Neural cell (in vitro differentiated cells): Measurements from ENCODE around the gene UGT2A2. TPM values are rescaled to one million over a fixed set of nuclear protein-coding genes. Genes with fewer than 3 reads are reported as not detected.
"Not testable (repeated sequence)": the region's sequence is repeated elsewhere in the genome, so short reads cannot be mapped to it uniquely, and the experiment has no call there.

Experiments used
- H2AFZ ChIP-seq: fragments of 200-600, 300-800 bp; sonication (generic), shearing (Covaris generic); 2 replicates; pipeline ENCODE4 v1.6.0; 2014; ENCODE audit warnings: low read depth, mild to moderate bottlenecking, antibody characterized with exemption, low read length, moderate library complexity
- H3F3A ChIP-seq: fragments of 200-600 bp; shearing (Covaris generic); 2 replicates; pipeline ENCODE4 v1.6.1; 2016; ENCODE audit warnings: mild to moderate bottlenecking, moderate library complexity, mixed read lengths, antibody characterized with exemption, low read length; ENCODE audit not compliant: insufficient read depth, poor library complexity, severe bottlenecking
- H3K27ac ChIP-seq: fragments of 200-600, 300-800 bp; sonication (generic), shearing (Covaris generic); 2 replicates; pipeline ENCODE4 v1.5.1; 2014; ENCODE audit warnings: mild to moderate bottlenecking, low read length, moderate library complexity
- H3K27me3 ChIP-seq: fragments of 300-800, 200-600 bp; sonication (generic), shearing (Covaris generic); 2 replicates; pipeline ENCODE4 v1.6.0; 2014; ENCODE audit warnings: mild to moderate bottlenecking, low read depth, low read length, moderate library complexity; ENCODE audit not compliant: insufficient read depth
- H3K36me3 ChIP-seq: fragments of 300-800, 200-600 bp; sonication (generic), shearing (Covaris generic); 2 replicates; pipeline ENCODE4 v1.5.1; 2014; ENCODE audit warnings: mild to moderate bottlenecking, antibody characterized with exemption, low read length, moderate library complexity; ENCODE audit not compliant: insufficient read depth
- H3K4me2 ChIP-seq: fragments of 300-800, 200-600 bp; sonication (generic), shearing (Covaris generic); 2 replicates; pipeline ENCODE4 v1.6.0; 2014; ENCODE audit warnings: mild to moderate bottlenecking, low read length
- H3K4me3 ChIP-seq: fragments of 300-800, 200-600 bp; sonication (generic), shearing (Covaris generic); 2 replicates; pipeline ENCODE4 v1.5.1; 2014; ENCODE audit warnings: mild to moderate bottlenecking, low read length, moderate library complexity
- H3K79me2 ChIP-seq: fragments of 200-600 bp; shearing (Covaris generic); replicated peaks from 2 replicates; pipeline ENCODE4 v1.6.0; 2014; ENCODE audit warnings: mild to moderate bottlenecking, low read length, moderate library complexity; ENCODE audit not compliant: insufficient read depth
- H3K9ac ChIP-seq: fragments of 300-800, 200-600 bp; sonication (generic), shearing (Covaris generic); 2 replicates; pipeline ENCODE4 v1.6.1; 2016; ENCODE audit warnings: mild to moderate bottlenecking, low read length, mixed read lengths
- H3K9me2 ChIP-seq: fragments of 200-600 bp; shearing (Covaris generic); 2 replicates; pipeline ENCODE4 v1.6.1; 2016; ENCODE audit warnings: mild to moderate bottlenecking, low read length, mixed read lengths; ENCODE audit not compliant: insufficient read depth
- H3K9me3 ChIP-seq: fragments of 200-600, 300-800 bp; sonication (generic), shearing (Covaris generic); 2 replicates; pipeline ENCODE4 v1.6.1; 2016; ENCODE audit warnings: mild to moderate bottlenecking, mixed run types, low read length, moderate library complexity, mixed read lengths
- H4K20me1 ChIP-seq: fragments of 200-600 bp; shearing (Covaris generic); 2 replicates; pipeline ENCODE4 v1.6.1; 2016; ENCODE audit warnings: mild to moderate bottlenecking, mixed run types; ENCODE audit not compliant: insufficient read depth
- CTCF ChIP-seq: fragments of 450-650 bp; IDR thresholded peaks from 2 replicates; pipeline ENCODE4 v1.5.1; 2014; ENCODE audit warnings: antibody characterized with exemption, mild to moderate bottlenecking, moderate library complexity; ENCODE audit not compliant: poor library complexity, severe bottlenecking
- EP300 ChIP-seq: fragments of 450-650 bp; conservative IDR thresholded peaks from 2 replicates; pipeline ENCODE4 v1.6.1; 2014; ENCODE audit warnings: antibody characterized with exemption, mild to moderate bottlenecking, moderate library complexity; ENCODE audit not compliant: poor library complexity, severe bottlenecking
- EZH2 ChIP-seq: fragments of 200-600, 300-800 bp; shearing (Covaris generic), sonication (generic); IDR thresholded peaks from 2 replicates; pipeline ENCODE4 v1.6.1; 2014; ENCODE audit warnings: antibody characterized with exemption, low read length, borderline replicate concordance, mild to moderate bottlenecking; ENCODE audit not compliant: insufficient read depth, poor library complexity, severe bottlenecking
- MXI1 ChIP-seq: fragments of 450-650 bp; conservative IDR thresholded peaks from 2 replicates; pipeline ENCODE4 v1.6.1; 2014; ENCODE audit warnings: antibody characterized with exemption, mild to moderate bottlenecking; ENCODE audit not compliant: poor library complexity, severe bottlenecking
- POLR2AphosphoS5 ChIP-seq: IDR thresholded peaks from 2 replicates; pipeline ENCODE4 v1.6.1; 2012
- RAD21 ChIP-seq: fragments of 450-650 bp; conservative IDR thresholded peaks from 2 replicates; pipeline ENCODE4 v1.6.1; 2014; ENCODE audit warnings: antibody characterized with exemption, mild to moderate bottlenecking, moderate library complexity
- REST ChIP-seq: IDR thresholded peaks from 2 replicates; pipeline ENCODE4 v1.6.1; 2012; ENCODE audit warnings: borderline replicate concordance
- SMC3 ChIP-seq: fragments of 450-650 bp; conservative IDR thresholded peaks from 2 replicates; pipeline ENCODE4 v1.6.1; 2014; ENCODE audit warnings: antibody characterized with exemption, mild to moderate bottlenecking, moderate library complexity; ENCODE audit not compliant: poor library complexity
- TAF1 ChIP-seq: IDR thresholded peaks from 2 replicates; pipeline ENCODE4 v1.6.1; 2012; ENCODE audit warnings: low read depth
- polyA minus RNA-seq: library from RNA; depleted of rRNA, polyadenylated mRNA; stranded (reverse); fragments of >200 nt; gene quantifications from 2 replicates; pipeline ENCODE4 v1.2.3, GENCODE V29; 2014
- polyA plus RNA-seq: library from polyadenylated mRNA; depleted of rRNA; stranded (reverse); fragments of >200 nt; gene quantifications from 2 replicates; pipeline ENCODE4 v1.2.3, GENCODE V29; 2014

The UGT2A2 gene
- polyA plus RNA-seq, result not detected in 2 replicates
- polyA minus RNA-seq, result not detected in 2 replicates

GRCh38 chr4:69639542-69639941 is at the start of gene UGT2A2:
Gene UGT2A2, minus strand, starts transcription at chr4:69639642. Its CDS starts 2 bp downstream, at chr4:69639640.
- Histone ChIP-seq H3K4me2 (no peak within 1 kb of the TSS), H3K9ac (no peak within 1 kb of the TSS), H3K79me2 (no peaks in the 10 kb centered on the region), H3K4me3 (no peak within 1 kb of the TSS), H3K27ac (no peak within 1 kb of the TSS), H3K9me2 (no peaks in the 10 kb centered on the region), H2AFZ (no peak within 1 kb of the TSS), H3F3A (no peaks in the 10 kb centered on the region), H3K27me3 (no peaks in the 10 kb centered on the region), H3K36me3 (no peaks in the 10 kb centered on the region), H3K9me3 (no peaks in the 10 kb centered on the region), H4K20me1 (no peaks in the 10 kb centered on the region)
- TF ChIP-seq TAF1, result no peak

- no peaks in the 10 kb centered on the region for H3K9me3 ChIP-seq
- no peak overlapping the region for H3K27ac ChIP-seq
- H3K36me3 ChIP-seq, result no peaks in the 10 kb centered on the region
- H3K9me2 ChIP-seq, result no peaks in the 10 kb centered on the region
- no peak overlapping the region for H2AFZ ChIP-seq
- H3K79me2 ChIP-seq, result no peaks in the 10 kb centered on the region
- no peak overlapping the region for H3K9ac ChIP-seq
- TF ChIP-seq TAF1, result no peak
- TF ChIP-seq RAD21, result no peak
- no peak for TF ChIP-seq EP300
- no peak for TF ChIP-seq POLR2AphosphoS5
- no peak for TF ChIP-seq CTCF
- TF ChIP-seq EZH2, result no peak
- no peak for TF ChIP-seq SMC3
- TF ChIP-seq REST, result no peak
- no peak for TF ChIP-seq MXI1
- no peaks in the 10 kb centered on the region for H3K27me3 ChIP-seq
- no peak overlapping the region for H3K4me2 ChIP-seq
- H3F3A ChIP-seq, result no peaks in the 10 kb centered on the region
- H4K20me1 ChIP-seq, result no peaks in the 10 kb centered on the region
- H3K4me3 ChIP-seq, result no peak overlapping the region
Observed at GRCh38 chr4:69684804-69685203, 45.4 kb upstream of the UGT2A2 start.

- Histone ChIP-seq H3K27me3 (no peaks in the 10 kb centered on the region), H3K4me2 (no peak overlapping the region), H3K79me2 (no peaks in the 10 kb centered on the region), H4K20me1 (no peaks in the 10 kb centered on the region), H3K27ac (no peak overlapping the region), H3K9me3 (no peaks in the 10 kb centered on the region), H3K9me2 (no peaks in the 10 kb centered on the region), H3K36me3 (no peaks in the 10 kb centered on the region), H3K9ac (no peak overlapping the region), H3K4me3 (no peak overlapping the region), H3F3A (no peaks in the 10 kb centered on the region), H2AFZ (no peak overlapping the region)
- no peak for TF ChIP-seq RAD21
- no peak for TF ChIP-seq CTCF
- no peak for TF ChIP-seq EP300
- no peak for TF ChIP-seq MXI1
- no peak for TF ChIP-seq EZH2
Observed at GRCh38 chr4:69668680-69669079, 29.2 kb upstream of the UGT2A2 start.

GRCh38 chr4:69664009-69664408 is 24.6 kb upstream of the UGT2A2 start:
- not testable (repeated sequence) for H3K4me3 ChIP-seq, H2AFZ ChIP-seq, H3K27me3 ChIP-seq, H3K9me3 ChIP-seq, H3K27ac ChIP-seq, H4K20me1 ChIP-seq, H3K36me3 ChIP-seq, H3K9ac ChIP-seq, H3F3A ChIP-seq, H3K4me2 ChIP-seq, H3K79me2 ChIP-seq, H3K9me2 ChIP-seq
